Panc1 (cell line): ENCODE data around the gene MFSD6. TPM values are rescaled to one million over a fixed set of nuclear protein-coding genes. Genes with fewer than 3 reads are reported as not detected.

Source experiments
- ATAC-seq: fragments of 200-7000 bp; cut with Tn5 transposase; 2 replicates; pipeline ENCODE4 v1.9.1; 2020; ENCODE audit warnings: mild to moderate bottlenecking, moderate library complexity
- BruUV-seq: library from RNA; stranded (reverse); fragments of 400-500 nt; replicated peaks from 2 replicates; lab custom pipeline; 2021; lab: Mats Ljungman, UMichigan
- CTCF ChIA-PET: fragments of 300-600 bp; sonication (Branson Sonifier 250); formaldehyde crosslinking; loops from one replicate; lab custom pipeline; 2022; ENCODE audit warnings: antibody characterized with exemption; lab: Charles Lee
- POLR2A ChIA-PET: fragments of 300-600 bp; sonication (Branson Sonifier 250); formaldehyde crosslinking; loops from one replicate; lab custom pipeline; 2022; ENCODE audit warnings: antibody characterized with exemption; lab: Charles Lee
- DNase-seq: peaks from one replicate; pipeline ENCODE4 v3.0.0-alpha.2; 2010; ENCODE audit warnings: low read depth, low spot score
- H3K27ac ChIP-seq: 2 replicates; pipeline ENCODE4 v1.5.1; 2011; ENCODE audit warnings: mild to moderate bottlenecking, low read length, inconsistent platforms
- H3K27me3 ChIP-seq: fragments of 200-500 bp; sonication (Bioruptor generic); 2 replicates; pipeline ENCODE4 v1.6.0; 2014; ENCODE audit warnings: low read length, inconsistent platforms; ENCODE audit not compliant: control insufficient read depth, insufficient read depth
- H3K36me3 ChIP-seq: fragments of 200-500 bp; sonication (Bioruptor generic); 2 replicates; pipeline ENCODE4 v1.5.1; 2014; ENCODE audit warnings: inconsistent platforms, mild to moderate bottlenecking, low read length, moderate library complexity; ENCODE audit not compliant: control insufficient read depth, insufficient read depth
- H3K4me1 ChIP-seq: 2 replicates; pipeline ENCODE4 v1.5.1; 2011; ENCODE audit warnings: inconsistent platforms, mild to moderate bottlenecking, low read length, moderate library complexity; ENCODE audit not compliant: control insufficient read depth, insufficient read depth
- H3K4me3 ChIP-seq, 2 experiments: 2 replicates each; pipeline ENCODE4 v1.5.1; 2011 to 2012; ENCODE audit warnings: low read depth in 2 of 2, low read length in 2 of 2, mild to moderate bottlenecking in 2 of 2, inconsistent platforms in 1 of 2, moderate library complexity in 1 of 2
- H3K9me3 ChIP-seq: fragments of 200-500 bp; sonication (Bioruptor generic); 2 replicates; pipeline ENCODE4 v1.5.1; 2014; ENCODE audit warnings: low read depth, mild to moderate bottlenecking, inconsistent platforms, low read length, moderate library complexity; ENCODE audit not compliant: control insufficient read depth, insufficient read depth
- POLR2AphosphoS5 ChIP-seq: IDR thresholded peaks from 2 replicates; pipeline ENCODE4 v1.6.1; 2012; ENCODE audit warnings: mild to moderate bottlenecking, low read depth, low read length, moderate library complexity
- SIN3A ChIP-seq: IDR thresholded peaks from 2 replicates; pipeline ENCODE4 v1.6.1; 2012; ENCODE audit warnings: low read depth, mild to moderate bottlenecking, low read length, moderate library complexity, borderline replicate concordance; ENCODE audit not compliant: insufficient read depth
- TCF7L2 ChIP-seq: IDR thresholded peaks from 2 replicates; pipeline ENCODE4 v1.6.1; 2011; ENCODE audit warnings: mild to moderate bottlenecking, low read depth, low read length, inconsistent platforms
- in situ Hi-C: cut with HindIII; loops from 2 replicates; pipeline ENCODE4 v1.10.0; 2016; ENCODE audit warnings: low sequenced_read_pairs, low pct_unique_long_range_greater_than_20kb
- intact Hi-C: fragments of 100-400 bp; cut with micrococcal nuclease; formaldehyde crosslinking; loops from one replicate; pipeline ENCODE4 v1.10.0; 2022; ENCODE audit not compliant: unreplicated experiment
- total RNA-seq: library from RNA; stranded (reverse); gene quantifications from one replicate; pipeline ENCODE4 v1.2.1, GENCODE V29; 2021; ENCODE audit not compliant: unreplicated experiment
- TF ChIP-seq, protein P1 (sequence below), 2 experiments: IDR thresholded peaks; 2 replicates each; pipeline ENCODE4 v1.6.1; 2011 to 2012; ENCODE audit warnings: low read depth in 2 of 2, control low read depth in 1 of 2, low read length in 1 of 2, mild to moderate bottlenecking in 1 of 2, moderate library complexity in 1 of 2; ENCODE audit not compliant: insufficient read depth in 1 of 2
- TF ChIP-seq, protein P2 (sequence below): fragments of 450-650 bp; IDR thresholded peaks from 2 replicates; pipeline ENCODE4 v1.5.1; 2017; ENCODE audit warnings: mild to moderate bottlenecking

MFSD6 gene
- total RNA-seq, 1 experiment from 2014 or later: 10.4 TPM

DNA sequence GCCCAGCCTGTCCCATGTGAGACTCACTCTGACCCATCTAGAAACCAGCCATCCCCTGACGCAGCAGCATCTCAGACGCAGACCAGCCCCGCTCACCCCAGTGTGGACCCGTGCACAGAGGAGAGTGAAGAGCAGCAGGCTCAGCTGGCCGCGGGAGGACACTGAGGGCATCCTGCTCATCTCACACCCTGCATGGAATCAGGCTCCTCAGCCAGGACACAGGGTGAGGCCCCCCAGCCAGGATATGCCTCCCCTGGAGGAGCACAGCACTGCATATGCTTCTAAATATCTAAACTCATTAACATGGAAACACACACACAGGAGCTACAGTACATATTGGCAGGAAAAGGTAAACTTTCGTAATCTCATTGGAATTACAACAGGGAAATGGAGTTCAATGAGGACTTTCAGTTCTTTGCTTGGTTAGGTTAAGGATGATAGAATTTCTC, 91.9 kb downstream of the MFSD6 start:
- BruUV-seq: no TSS peak
- H3K27ac ChIP-seq: no peak overlapping the region
- H3K4me1 ChIP-seq: no peaks in the 10 kb centered on the region
- no peak for ATAC-seq
- no peak for TF ChIP-seq TCF7L2
- H3K9me3 ChIP-seq: no peaks in the 10 kb centered on the region
- no peak overlapping the region for H3K4me3 ChIP-seq
- DNase-seq: no peak
- intact Hi-C loops: loop anchor here (10.0 kb wide), 1 partner anchor 405 kb away; no protein-coding TSS in a partner anchor
- H3K27me3 ChIP-seq: no peaks in the 10 kb centered on the region
- H3K36me3 ChIP-seq: no peaks in the 10 kb centered on the region
- POLR2A ChIA-PET: interaction anchor here (0.7 kb wide), 1 partner anchor 162 kb away, joined by 5 read pairs; no protein-coding TSS in a partner anchor
- CTCF ChIA-PET: no interaction called here
- in situ Hi-C loops: no loop called here

DNA sequence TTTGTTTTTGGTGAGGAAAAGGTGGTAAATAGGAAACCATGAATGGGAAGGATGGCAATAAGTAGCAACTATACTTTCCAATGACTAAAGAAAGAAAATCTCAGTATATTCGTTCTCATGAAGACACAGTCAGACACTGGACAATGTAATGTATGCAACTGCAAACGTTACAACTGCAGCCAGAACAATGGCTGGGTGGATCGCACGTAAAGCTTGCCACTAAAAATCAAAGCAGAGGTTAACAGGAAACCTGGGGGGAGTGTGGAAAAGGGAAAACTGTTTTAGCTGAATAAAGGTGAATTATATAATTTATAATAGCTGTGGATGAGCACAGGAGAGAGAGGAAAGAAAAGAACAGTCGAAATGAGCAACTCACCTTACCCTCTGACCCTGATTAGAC, 93.1 kb downstream of the MFSD6 start:
- BruUV-seq: TSS peak; percentile 76
- intact Hi-C loops (loop anchor here (10.0 kb wide), 1 partner anchor 406 kb away; no protein-coding TSS in a partner anchor), in situ Hi-C loops (no loop called here)
- DNase-seq: no peak
- ChIA-PET CTCF (no interaction called here), POLR2A (no interaction called here)
- Histone ChIP-seq H3K27me3 (no peaks in the 10 kb centered on the region), H3K36me3 (no peaks in the 10 kb centered on the region), H3K9me3 (no peaks in the 10 kb centered on the region), H3K4me1 (no peaks in the 10 kb centered on the region), H3K4me3 (no peak overlapping the region), H3K27ac (no peak overlapping the region)
- no peak for ATAC-seq
- TF ChIP-seq, protein P1, sequence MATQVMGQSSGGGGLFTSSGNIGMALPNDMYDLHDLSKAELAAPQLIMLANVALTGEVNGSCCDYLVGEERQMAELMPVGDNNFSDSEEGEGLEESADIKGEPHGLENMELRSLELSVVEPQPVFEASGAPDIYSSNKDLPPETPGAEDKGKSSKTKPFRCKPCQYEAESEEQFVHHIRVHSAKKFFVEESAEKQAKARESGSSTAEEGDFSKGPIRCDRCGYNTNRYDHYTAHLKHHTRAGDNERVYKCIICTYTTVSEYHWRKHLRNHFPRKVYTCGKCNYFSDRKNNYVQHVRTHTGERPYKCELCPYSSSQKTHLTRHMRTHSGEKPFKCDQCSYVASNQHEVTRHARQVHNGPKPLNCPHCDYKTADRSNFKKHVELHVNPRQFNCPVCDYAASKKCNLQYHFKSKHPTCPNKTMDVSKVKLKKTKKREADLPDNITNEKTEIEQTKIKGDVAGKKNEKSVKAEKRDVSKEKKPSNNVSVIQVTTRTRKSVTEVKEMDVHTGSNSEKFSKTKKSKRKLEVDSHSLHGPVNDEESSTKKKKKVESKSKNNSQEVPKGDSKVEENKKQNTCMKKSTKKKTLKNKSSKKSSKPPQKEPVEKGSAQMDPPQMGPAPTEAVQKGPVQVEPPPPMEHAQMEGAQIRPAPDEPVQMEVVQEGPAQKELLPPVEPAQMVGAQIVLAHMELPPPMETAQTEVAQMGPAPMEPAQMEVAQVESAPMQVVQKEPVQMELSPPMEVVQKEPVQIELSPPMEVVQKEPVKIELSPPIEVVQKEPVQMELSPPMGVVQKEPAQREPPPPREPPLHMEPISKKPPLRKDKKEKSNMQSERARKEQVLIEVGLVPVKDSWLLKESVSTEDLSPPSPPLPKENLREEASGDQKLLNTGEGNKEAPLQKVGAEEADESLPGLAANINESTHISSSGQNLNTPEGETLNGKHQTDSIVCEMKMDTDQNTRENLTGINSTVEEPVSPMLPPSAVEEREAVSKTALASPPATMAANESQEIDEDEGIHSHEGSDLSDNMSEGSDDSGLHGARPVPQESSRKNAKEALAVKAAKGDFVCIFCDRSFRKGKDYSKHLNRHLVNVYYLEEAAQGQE (IDR thresholded peaks at IDR 0.05; ENCODE audit: insufficient read depth in 1 of 2, low read depth in 2 of 2, low read length in 1 of 2): no peak

DNA sequence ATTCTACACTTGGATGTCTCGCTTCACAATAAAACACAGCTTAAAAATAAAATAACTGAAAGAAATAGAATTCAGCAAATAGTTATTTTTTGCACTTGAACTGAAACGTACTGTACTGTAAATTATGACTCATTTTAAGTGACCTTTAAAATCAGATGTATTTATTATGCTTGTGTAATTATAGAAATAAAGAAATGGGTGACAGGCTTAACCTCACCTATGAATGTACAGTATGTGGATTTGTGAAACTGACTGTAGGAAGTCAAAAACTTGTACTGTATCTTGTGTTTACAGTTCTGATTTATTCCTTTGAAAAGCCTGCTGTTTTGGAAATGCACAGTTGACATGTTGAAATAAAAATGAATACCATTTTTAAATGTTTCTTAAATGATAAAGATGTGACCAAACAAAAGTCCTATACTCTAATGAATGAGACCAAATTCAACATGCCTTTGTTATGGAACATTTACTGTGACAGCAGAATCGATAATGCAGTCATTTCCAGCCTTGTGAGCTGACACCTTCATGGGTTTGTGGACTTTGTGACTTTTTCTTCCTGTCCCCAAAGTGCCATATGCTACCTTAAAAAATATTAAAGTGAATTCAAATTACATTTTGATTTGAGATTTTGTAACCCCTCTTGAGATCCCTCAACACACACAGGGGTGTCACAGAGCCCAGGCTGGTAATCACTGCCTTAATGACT, 93.7 kb downstream of the MFSD6 start:
- DNase-seq: no peak
- no peaks in the 10 kb centered on the region for H3K4me1 ChIP-seq
- H3K36me3 ChIP-seq: no peaks in the 10 kb centered on the region
- H3K4me3 ChIP-seq: no peak overlapping the region
- intact Hi-C loops: loop anchor here (10.0 kb wide), 1 partner anchor 407 kb away; no protein-coding TSS in a partner anchor
- no TSS peak for BruUV-seq
- ChIA-PET POLR2A (no interaction called here), CTCF (no interaction called here)
- no peaks in the 10 kb centered on the region for H3K9me3 ChIP-seq
- H3K27ac ChIP-seq: no peak overlapping the region
- no peak for TF ChIP-seq TCF7L2
- TF ChIP-seq, protein P1 (IDR thresholded peaks at IDR 0.05; ENCODE audit: insufficient read depth in 1 of 2, low read depth in 2 of 2, low read length in 1 of 2): no peak
- TF ChIP-seq, protein P2, sequence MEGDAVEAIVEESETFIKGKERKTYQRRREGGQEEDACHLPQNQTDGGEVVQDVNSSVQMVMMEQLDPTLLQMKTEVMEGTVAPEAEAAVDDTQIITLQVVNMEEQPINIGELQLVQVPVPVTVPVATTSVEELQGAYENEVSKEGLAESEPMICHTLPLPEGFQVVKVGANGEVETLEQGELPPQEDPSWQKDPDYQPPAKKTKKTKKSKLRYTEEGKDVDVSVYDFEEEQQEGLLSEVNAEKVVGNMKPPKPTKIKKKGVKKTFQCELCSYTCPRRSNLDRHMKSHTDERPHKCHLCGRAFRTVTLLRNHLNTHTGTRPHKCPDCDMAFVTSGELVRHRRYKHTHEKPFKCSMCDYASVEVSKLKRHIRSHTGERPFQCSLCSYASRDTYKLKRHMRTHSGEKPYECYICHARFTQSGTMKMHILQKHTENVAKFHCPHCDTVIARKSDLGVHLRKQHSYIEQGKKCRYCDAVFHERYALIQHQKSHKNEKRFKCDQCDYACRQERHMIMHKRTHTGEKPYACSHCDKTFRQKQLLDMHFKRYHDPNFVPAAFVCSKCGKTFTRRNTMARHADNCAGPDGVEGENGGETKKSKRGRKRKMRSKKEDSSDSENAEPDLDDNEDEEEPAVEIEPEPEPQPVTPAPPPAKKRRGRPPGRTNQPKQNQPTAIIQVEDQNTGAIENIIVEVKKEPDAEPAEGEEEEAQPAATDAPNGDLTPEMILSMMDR: no peak
- TF ChIP-seq POLR2AphosphoS5: no peak
- TF ChIP-seq SIN3A: no peak
- in situ Hi-C loops: no loop called here
- no peaks in the 10 kb centered on the region for H3K27me3 ChIP-seq
- ATAC-seq: no peak
